ENCODE results near the gene FHAD1. TPM values are rescaled to one million over a fixed set of nuclear protein-coding genes. Genes with fewer than 3 reads are reported as not detected.

The FHAD1 gene
- 0.13 TPM in 1 of 2 replicates, not detected in the other for total RNA-seq

DNA sequence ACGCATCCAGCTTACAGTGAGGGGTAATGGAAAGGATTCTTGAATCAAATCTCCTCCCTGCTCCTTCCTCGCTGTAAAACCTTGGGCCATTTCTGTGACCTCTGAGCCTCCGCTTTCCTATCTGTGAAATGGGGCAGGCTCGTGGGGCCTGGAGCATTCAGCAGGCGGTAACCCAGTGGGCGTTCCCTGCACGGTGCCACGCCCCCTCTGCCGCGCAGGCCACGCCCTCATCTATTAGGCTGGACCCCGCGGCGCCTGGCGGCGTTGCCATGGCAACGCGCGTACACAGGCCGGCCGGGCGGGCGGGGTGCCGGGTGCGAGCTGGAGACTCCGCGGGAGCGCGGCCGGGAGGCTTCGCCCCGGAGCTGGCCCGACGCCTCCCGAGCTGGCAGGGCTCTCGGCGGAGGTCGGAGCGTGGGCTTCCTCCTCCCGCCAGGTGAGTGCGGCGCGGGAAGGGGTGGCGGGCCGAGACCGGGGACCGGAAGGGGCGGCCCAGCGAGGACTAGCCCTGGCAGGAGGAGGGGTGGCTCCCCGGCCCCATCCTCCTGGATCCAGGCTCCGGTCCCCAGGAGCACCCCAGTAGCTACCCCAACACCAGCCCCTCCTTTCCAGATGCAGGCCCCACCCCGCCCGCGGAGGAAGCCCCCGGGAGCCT, at the start of gene FHAD1:
FHAD1 (plus strand) TSS at position 264 of the 655 bp plus-strand sequence. CDS start 4,562 bp downstream, outside the sequence.
- H3K36me3 ChIP-seq (ENCODE audit: control insufficient read depth, insufficient read depth, low read length): no peaks in the 10 kb centered on the region
- no peak for FAIRE-seq
- peak within 1 kb of the TSS; percentile 38 for H3K4me3 ChIP-seq (ENCODE audit: low read depth, low read length)
- TF ChIP-seq, protein P1, sequence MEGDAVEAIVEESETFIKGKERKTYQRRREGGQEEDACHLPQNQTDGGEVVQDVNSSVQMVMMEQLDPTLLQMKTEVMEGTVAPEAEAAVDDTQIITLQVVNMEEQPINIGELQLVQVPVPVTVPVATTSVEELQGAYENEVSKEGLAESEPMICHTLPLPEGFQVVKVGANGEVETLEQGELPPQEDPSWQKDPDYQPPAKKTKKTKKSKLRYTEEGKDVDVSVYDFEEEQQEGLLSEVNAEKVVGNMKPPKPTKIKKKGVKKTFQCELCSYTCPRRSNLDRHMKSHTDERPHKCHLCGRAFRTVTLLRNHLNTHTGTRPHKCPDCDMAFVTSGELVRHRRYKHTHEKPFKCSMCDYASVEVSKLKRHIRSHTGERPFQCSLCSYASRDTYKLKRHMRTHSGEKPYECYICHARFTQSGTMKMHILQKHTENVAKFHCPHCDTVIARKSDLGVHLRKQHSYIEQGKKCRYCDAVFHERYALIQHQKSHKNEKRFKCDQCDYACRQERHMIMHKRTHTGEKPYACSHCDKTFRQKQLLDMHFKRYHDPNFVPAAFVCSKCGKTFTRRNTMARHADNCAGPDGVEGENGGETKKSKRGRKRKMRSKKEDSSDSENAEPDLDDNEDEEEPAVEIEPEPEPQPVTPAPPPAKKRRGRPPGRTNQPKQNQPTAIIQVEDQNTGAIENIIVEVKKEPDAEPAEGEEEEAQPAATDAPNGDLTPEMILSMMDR (IDR thresholded peaks at IDR 0.05; ENCODE audit: insufficient read depth, low read length, severe bottlenecking): no peak
- DNase-seq (ENCODE audit: low read depth): no peak
- no peaks in the 10 kb centered on the region for H3K27me3 ChIP-seq (ENCODE audit: control insufficient read depth, insufficient read depth, low read length)

DNA sequence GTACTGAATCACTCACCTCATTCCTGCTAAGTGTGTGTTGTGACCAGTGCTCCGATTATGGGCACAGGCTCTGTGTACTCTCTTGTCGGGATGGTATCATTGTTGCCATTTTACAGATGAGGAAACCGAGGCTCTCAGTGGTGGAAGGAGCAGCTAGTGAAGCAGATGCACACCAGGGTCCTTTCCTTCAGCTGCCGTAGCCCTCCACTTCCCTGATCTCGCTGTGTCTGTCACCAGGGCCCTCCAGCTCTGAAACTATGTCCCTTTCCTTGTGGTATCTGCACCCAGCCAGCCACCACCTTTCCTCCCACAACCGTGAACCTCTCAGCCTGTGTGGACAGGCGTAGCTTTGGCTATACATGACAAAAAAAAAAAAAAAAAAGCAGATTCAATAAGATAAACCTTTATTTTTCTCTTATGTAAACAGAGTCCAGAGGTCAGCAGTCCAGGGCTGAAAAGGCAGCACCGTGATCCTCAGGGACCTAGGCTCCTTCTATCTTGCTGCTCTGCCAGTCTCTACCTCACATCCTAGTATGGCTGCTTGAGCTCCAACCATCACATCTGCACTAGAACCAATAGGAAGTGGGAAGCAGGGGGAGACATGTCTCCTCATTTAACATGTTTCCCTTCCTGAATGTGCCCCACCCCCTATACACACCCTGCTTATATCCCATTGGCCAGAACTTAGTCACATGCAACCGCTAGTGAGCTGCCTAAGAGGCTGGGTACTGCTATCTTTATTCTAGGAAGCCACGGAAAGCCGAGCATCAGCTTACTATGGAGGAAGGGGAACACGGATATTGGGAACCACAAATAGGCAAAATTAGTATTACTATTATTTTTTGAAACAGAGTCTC, 49.2 kb upstream of the FHAD1 start:
- no peaks in the 10 kb centered on the region for H3K36me3 ChIP-seq (ENCODE audit: control insufficient read depth, insufficient read depth, low read length)
- H3K4me3 ChIP-seq (ENCODE audit: low read depth, low read length): no peak overlapping the region
- no peak for FAIRE-seq
- TF ChIP-seq, protein P1 (IDR thresholded peaks at IDR 0.05; ENCODE audit: insufficient read depth, low read length, severe bottlenecking): no peak
- DNase-seq (ENCODE audit: low read depth): no peak
- no peaks in the 10 kb centered on the region for H3K27me3 ChIP-seq (ENCODE audit: control insufficient read depth, insufficient read depth, low read length)

DNA sequence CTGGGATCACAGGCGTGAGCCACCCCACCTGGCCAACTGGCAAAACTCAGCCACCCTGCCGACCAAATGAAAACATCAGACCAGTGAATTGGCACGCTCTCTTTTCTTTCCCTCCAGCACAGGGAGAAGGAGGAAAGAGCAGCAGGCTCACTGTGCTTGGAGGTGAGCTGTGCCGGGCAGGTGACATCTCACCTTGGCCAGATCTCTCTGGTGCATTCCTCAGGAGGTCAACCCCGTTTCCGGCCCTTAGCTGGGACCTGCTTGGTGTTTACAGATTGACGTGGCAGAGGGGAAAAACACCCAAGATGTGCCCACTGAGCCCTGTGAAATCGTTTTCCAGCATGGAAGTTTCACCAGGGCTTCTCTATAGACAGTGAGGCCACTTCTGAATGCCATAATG, 48.3 kb upstream of the FHAD1 start:
- no peak overlapping the region for H3K4me3 ChIP-seq (ENCODE audit: low read depth, low read length)
- no peaks in the 10 kb centered on the region for H3K36me3 ChIP-seq (ENCODE audit: control insufficient read depth, insufficient read depth, low read length)
- no peak for FAIRE-seq
- DNase-seq (ENCODE audit: low read depth): no peak
- TF ChIP-seq, protein P1 (IDR thresholded peaks at IDR 0.05; ENCODE audit: insufficient read depth, low read length, severe bottlenecking): no peak
- H3K27me3 ChIP-seq (ENCODE audit: control insufficient read depth, insufficient read depth, low read length): no peaks in the 10 kb centered on the region

DNA sequence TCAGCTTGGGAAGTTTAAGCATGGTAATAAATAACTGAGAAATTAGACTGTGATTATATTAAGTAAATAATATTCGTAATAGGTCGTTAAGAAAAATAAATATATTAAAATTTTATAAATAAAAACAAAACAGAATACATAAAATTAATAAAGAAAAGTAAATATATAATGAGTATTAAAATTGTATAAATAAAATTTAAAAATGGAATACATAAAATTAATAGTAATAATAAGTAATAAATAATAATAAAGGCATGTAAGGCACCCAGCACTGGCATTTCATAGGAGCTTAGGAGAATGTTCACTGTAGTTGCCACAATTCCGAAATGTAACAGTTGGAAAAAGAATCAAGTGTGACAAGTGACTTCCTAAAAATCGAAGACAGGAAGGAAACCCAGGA, 45.8 kb upstream of the FHAD1 start:
- Histone ChIP-seq H3K4me3 (ENCODE audit: low read depth, low read length) (no peak overlapping the region), H3K27me3 (ENCODE audit: control insufficient read depth, insufficient read depth, low read length) (no peaks in the 10 kb centered on the region), H3K36me3 (ENCODE audit: control insufficient read depth, insufficient read depth, low read length) (no peaks in the 10 kb centered on the region)
- DNase-seq (ENCODE audit: low read depth) (no peak), FAIRE-seq (no peak)
- TF ChIP-seq, protein P1 (IDR thresholded peaks at IDR 0.05; ENCODE audit: insufficient read depth, low read length, severe bottlenecking): no peak

DNA sequence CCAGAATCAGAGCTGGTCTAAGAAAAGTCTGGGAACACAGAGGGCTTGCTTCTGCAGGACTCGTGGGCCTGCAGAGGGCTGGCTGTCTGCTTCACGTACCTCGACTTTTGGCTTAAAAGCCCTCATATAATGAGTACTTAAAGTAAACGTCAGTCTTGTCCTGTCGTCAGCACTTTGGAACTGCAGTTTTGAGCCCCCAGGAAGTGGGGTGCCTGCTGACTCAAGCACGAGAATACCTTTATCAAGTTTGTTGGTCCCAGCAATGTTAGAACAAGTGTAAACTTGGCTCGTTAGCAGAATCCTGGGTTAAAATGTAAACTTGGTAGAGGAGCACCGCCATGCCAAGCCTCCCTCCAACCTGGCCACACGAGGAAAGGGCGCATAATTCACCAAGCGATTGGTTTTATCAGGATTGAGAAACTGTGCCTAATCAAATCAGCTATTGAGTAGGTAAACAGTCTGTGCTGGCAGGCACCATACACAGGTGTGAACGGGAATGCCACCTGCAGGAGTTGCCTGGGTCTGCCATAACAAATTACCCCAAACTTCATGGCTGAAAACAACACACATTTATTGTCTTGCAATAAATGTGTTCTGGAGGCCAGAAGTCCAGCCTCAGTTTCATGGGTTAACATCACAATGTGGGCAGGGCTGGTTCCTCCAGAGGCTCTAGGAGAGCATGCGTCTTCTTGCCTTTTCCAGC, 45.0 kb upstream of the FHAD1 start:
- FAIRE-seq (no peak), DNase-seq (ENCODE audit: low read depth) (peak; percentile 67)
- TF ChIP-seq, protein P1 (IDR thresholded peaks at IDR 0.05; ENCODE audit: insufficient read depth, low read length, severe bottlenecking): peak; percentile 18
- Histone ChIP-seq H3K4me3 (ENCODE audit: low read depth, low read length) (no peak overlapping the region), H3K36me3 (ENCODE audit: control insufficient read depth, insufficient read depth, low read length) (peaks cover 1% of the 10 kb centered on the region), H3K27me3 (ENCODE audit: control insufficient read depth, insufficient read depth, low read length) (no peaks in the 10 kb centered on the region)

Data from bronchial epithelial cell (primary cell).